B cell (primary cell): ENCODE measurements around the gene AMH. TPM values are rescaled to one million over a fixed set of nuclear protein-coding genes. Genes with fewer than 3 reads are reported as not detected.

ENCODE experiments used
- ATAC-seq: fragments of 200-7000 bp; cut with Tn5 transposase; one replicate; pipeline ENCODE4 v1.10.0; 2021; ENCODE audit warnings: low read depth, mild to moderate bottlenecking, moderate number of reproducible peaks, moderate library complexity
- CTCF ChIA-PET: fragments of 350-600 bp; sonication (Branson Sonifier 250); formaldehyde crosslinking; loops from one replicate; lab custom pipeline; 2021; ENCODE audit warnings: antibody characterized with exemption, inconsistent platforms; lab: Charles Lee
- POLR2A ChIA-PET: fragments of 350-600 bp; sonication (Branson Sonifier 250); formaldehyde crosslinking; loops from one replicate; lab custom pipeline; 2021; ENCODE audit warnings: antibody characterized with exemption; lab: Charles Lee
- DNase-seq: peaks from one replicate; pipeline ENCODE4 v3.0.0; 2013
- H2AFZ ChIP-seq: 2 replicates; pipeline ENCODE4 v1.6.1; 2012; ENCODE audit warnings: mild to moderate bottlenecking, low read depth, low read length; ENCODE audit not compliant: insufficient read depth, poor library complexity, severe bottlenecking
- H3K27ac ChIP-seq, 2 donors: 1 replicate in 1 of 2; 2 replicates in 1 of 2; pipeline ENCODE4 v1.5.1; 2012 to 2013; ENCODE audit warnings: low read length in 2 of 2, mild to moderate bottlenecking in 2 of 2, moderate library complexity in 1 of 2
- H3K27me3 ChIP-seq, 4 experiments: fragments of 200-600 bp in 1 of 4; sonication (generic) in 1 of 4; replicated peaks in 1 of 4; 1 replicate in 2 of 4; 2 replicates in 2 of 4; pipeline versions ENCODE4 v1.6.1 to v1.7.0; 2013 to 2016; ENCODE audit warnings: low read length in 3 of 4, mild to moderate bottlenecking in 2 of 4, mixed read lengths in 1 of 4, moderate library complexity in 1 of 4; ENCODE audit not compliant: insufficient read depth in 4 of 4, control insufficient read depth in 3 of 4; ENCODE audit errors: control extremely low read depth in 1 of 4
- H3K36me3 ChIP-seq, 2 experiments: replicated peaks in 1 of 2; 1 replicate in 1 of 2; 2 replicates in 1 of 2; pipeline versions ENCODE4 v1.6.1 to v1.7.1; 2013; ENCODE audit warnings: low read length in 1 of 2; ENCODE audit not compliant: insufficient read depth in 2 of 2, control insufficient read depth in 1 of 2; ENCODE audit errors: control extremely low read depth in 1 of 2, extremely low read depth in 1 of 2
- H3K4me1 ChIP-seq, 2 donors: fragments of 200-600 bp in 1 of 2; sonication (generic) in 1 of 2; 1 replicate in 1 of 2; 2 replicates in 1 of 2; pipeline versions ENCODE4 v1.5.1 to v1.6.1; 2013 to 2017; ENCODE audit warnings: low read length in 2 of 2; ENCODE audit not compliant: control insufficient read depth in 2 of 2, insufficient read depth in 2 of 2
- H3K4me2 ChIP-seq: replicated peaks from 2 replicates; pipeline ENCODE3; 2012; ENCODE audit warnings: mild to moderate bottlenecking, low read depth, low read length; ENCODE audit not compliant: poor library complexity, severe bottlenecking
- H3K4me3 ChIP-seq, 5 experiments: fragments of 200-600 bp in 1 of 5; sonication (generic) in 1 of 5; 1 replicate in 3 of 5; 2 replicates in 2 of 5; pipeline versions ENCODE4 v1.5.1 to v1.7.0; 2011 to 2016; ENCODE audit warnings: low read length in 4 of 5, mild to moderate bottlenecking in 4 of 5, low read depth in 2 of 5, control low read depth in 1 of 5, moderate library complexity in 1 of 5; ENCODE audit not compliant: insufficient read depth in 1 of 5; ENCODE audit errors: control extremely low read depth in 1 of 5, extremely low read depth in 1 of 5
- H3K79me2 ChIP-seq: fragments of 200-600 bp; sonication (generic); one replicate; pipeline ENCODE4 v1.6.0; 2016; ENCODE audit warnings: low read length; ENCODE audit not compliant: control insufficient read depth, insufficient read depth
- H3K9ac ChIP-seq: fragments of 200-600 bp; sonication (generic); 2 replicates; pipeline ENCODE4 v1.6.1; 2017; ENCODE audit warnings: mild to moderate bottlenecking, low read length, moderate library complexity
- H3K9me3 ChIP-seq, 3 donors: one replicate each; pipeline versions ENCODE4 v1.6.1 to v1.7.1; 2013; ENCODE audit warnings: low read length in 2 of 3; ENCODE audit not compliant: control insufficient read depth in 2 of 3, insufficient read depth in 1 of 3; ENCODE audit errors: control extremely low read depth in 1 of 3
- H4K20me1 ChIP-seq: 2 replicates; pipeline ENCODE4 v1.6.0; 2012; ENCODE audit warnings: mild to moderate bottlenecking, low read length; ENCODE audit not compliant: insufficient read depth, control insufficient read depth, poor library complexity, severe bottlenecking
- H3K27ac Mint-ChIP-seq: one replicate; pipeline ENCODE4 v1.8.0; 2021; ENCODE audit warnings: mixed read lengths
- H3K27me3 Mint-ChIP-seq: one replicate; pipeline ENCODE4 v1.8.0; 2021; ENCODE audit warnings: mixed read lengths
- H3K4me1 Mint-ChIP-seq: one replicate; pipeline ENCODE4 v1.8.0; 2021; ENCODE audit warnings: mixed read lengths
- H3K4me3 Mint-ChIP-seq: one replicate; pipeline ENCODE4 v1.8.0; 2021; ENCODE audit warnings: mixed read lengths
- H3K9me3 Mint-ChIP-seq: one replicate; pipeline ENCODE4 v1.8.0; 2022; ENCODE audit warnings: mixed read lengths; ENCODE audit not compliant: insufficient read depth
- EZH2 ChIP-seq: IDR thresholded peaks from 2 replicates; pipeline ENCODE4 v1.6.1; 2012; ENCODE audit warnings: borderline replicate concordance, low read depth, mild to moderate bottlenecking, moderate library complexity, low read length; ENCODE audit not compliant: insufficient read depth, poor library complexity, severe bottlenecking
- WGBS: methylation state at CpG from one replicate; pipeline ENCODE4 v1.1.5; 2013; ENCODE audit warnings: missing lambda C conversion rate; ENCODE audit not compliant: insufficient coverage; 5-methylcytosine and 5-hydroxymethylcytosine counted together
- intact Hi-C: fragments of 100-400 bp; cut with micrococcal nuclease; formaldehyde crosslinking; loops from one replicate; pipeline ENCODE4 v1.10.0; 2022
- polyA plus RNA-seq: library from polyadenylated mRNA; depleted of rRNA; stranded (reverse); fragments of >200 nt; gene quantifications from 2 replicates; pipeline ENCODE4 v1.2.3, GENCODE V29; 2012
- total RNA-seq, 2 donors: library from RNA; stranded (reverse); fragments of 120-200 nt in 1 of 2; gene quantifications; 1 replicate in 1 of 2; 2 replicates in 1 of 2; pipeline versions ENCODE4 v1.2.3 to v1.2.4, GENCODE V29; 2013 to 2022
- TF ChIP-seq, protein P1 (sequence below): fragments of 200-600 bp; IDR thresholded peaks from one replicate; pipeline ENCODE4 v1.8.0; 2022; ENCODE audit warnings: antibody characterized with exemption, mild to moderate bottlenecking

AMH gene
- total and polyA plus RNA-seq, 2 donors (not counting 1 experiment from before 2014, with no cell fraction given) = 1.5 to 4.5 TPM

DNA sequence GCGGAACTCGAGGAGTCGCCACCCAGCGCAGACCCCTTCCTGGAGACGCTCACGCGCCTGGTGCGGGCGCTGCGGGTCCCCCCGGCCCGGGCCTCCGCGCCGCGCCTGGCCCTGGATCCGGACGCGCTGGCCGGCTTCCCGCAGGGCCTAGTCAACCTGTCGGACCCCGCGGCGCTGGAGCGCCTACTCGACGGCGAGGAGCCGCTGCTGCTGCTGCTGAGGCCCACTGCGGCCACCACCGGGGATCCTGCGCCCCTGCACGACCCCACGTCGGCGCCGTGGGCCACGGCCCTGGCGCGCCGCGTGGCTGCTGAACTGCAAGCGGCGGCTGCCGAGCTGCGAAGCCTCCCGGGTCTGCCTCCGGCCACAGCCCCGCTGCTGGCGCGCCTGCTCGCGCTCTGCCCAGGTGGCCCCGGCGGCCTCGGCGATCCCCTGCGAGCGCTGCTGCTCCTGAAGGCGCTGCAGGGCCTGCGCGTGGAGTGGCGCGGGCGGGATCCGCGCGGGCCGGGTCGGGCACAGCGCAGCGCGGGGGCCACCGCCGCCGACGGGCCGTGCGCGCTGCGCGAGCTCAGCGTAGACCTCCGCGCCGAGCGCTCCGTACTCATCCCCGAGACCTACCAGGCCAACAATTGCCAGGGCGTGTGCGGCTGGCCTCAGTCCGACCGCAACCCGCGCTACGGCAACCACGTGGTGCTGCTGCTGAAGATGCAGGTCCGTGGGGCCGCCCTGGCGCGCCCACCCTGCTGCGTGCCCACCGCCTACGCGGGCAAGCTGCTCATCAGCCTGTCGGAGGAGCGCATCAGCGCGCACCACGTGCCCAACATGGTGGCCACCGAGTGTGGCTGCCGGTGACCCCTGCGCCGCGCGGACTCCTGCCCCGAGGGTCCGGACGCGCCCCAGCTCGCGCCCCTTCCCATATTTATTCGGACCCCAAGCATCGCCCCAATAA is 2.3 kb downstream of the AMH start:
- peak overlapping the region; percentile 86 for H2AFZ ChIP-seq
- peak overlapping the region in 4 of 5 experiments; percentile 44 to 70 (median 58) for H3K4me3 ChIP-seq
- POLR2A ChIA-PET = interaction anchor here (0.6 to 8.8 kb wide), 6 partner anchors 9 to 24 kb away, joined by 3 to 134 read pairs (median 4); partner anchors contain the start of gene PLEKHJ1
- DNase-seq (peak; percentile 64), ATAC-seq (peak; percentile 4)
- H3K9ac ChIP-seq = peak overlapping the region; percentile 72
- H3K36me3 ChIP-seq = peaks cover 0 to 22% of the 10 kb centered on the region in 2 experiments
- H3K27ac ChIP-seq = no peak overlapping the region
- Mint-ChIP-seq H3K4me3 (peak overlapping the region; percentile 88), H3K9me3 (no peaks in the 10 kb centered on the region), H3K4me1 (peaks cover 31% of the 10 kb centered on the region), H3K27me3 (no peaks in the 10 kb centered on the region), H3K27ac (peak overlapping the region; percentile 26)
- peaks cover 40 to 49% of the 10 kb centered on the region in 2 donors for H3K4me1 ChIP-seq
- CTCF ChIA-PET = interaction anchor here (0.9 to 6.3 kb wide), 6 partner anchors 11 to 95 kb away, joined by 3 to 63 read pairs (median 11); no protein-coding TSS in a partner anchor
- intact Hi-C loops = loop anchor here (2.0 to 5.0 kb wide), 2 partner anchors 15 to 36 kb away; partner anchors contain the start of genes PLEKHJ1 and SF3A2
- 9% methylated on average over 125 of the region's 125 CpGs for WGBS
- H3K4me2 ChIP-seq = peak overlapping the region; percentile 100
- TF ChIP-seq, protein P1, sequence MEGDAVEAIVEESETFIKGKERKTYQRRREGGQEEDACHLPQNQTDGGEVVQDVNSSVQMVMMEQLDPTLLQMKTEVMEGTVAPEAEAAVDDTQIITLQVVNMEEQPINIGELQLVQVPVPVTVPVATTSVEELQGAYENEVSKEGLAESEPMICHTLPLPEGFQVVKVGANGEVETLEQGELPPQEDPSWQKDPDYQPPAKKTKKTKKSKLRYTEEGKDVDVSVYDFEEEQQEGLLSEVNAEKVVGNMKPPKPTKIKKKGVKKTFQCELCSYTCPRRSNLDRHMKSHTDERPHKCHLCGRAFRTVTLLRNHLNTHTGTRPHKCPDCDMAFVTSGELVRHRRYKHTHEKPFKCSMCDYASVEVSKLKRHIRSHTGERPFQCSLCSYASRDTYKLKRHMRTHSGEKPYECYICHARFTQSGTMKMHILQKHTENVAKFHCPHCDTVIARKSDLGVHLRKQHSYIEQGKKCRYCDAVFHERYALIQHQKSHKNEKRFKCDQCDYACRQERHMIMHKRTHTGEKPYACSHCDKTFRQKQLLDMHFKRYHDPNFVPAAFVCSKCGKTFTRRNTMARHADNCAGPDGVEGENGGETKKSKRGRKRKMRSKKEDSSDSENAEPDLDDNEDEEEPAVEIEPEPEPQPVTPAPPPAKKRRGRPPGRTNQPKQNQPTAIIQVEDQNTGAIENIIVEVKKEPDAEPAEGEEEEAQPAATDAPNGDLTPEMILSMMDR = no peak
- no peak for TF ChIP-seq EZH2
- H3K9me3 ChIP-seq = peaks cover 0 to 15% (median 0%) of the 10 kb centered on the region in 3 donors
- peaks cover 51% of the 10 kb centered on the region for H4K20me1 ChIP-seq
- H3K79me2 ChIP-seq = peaks cover 8% of the 10 kb centered on the region
- H3K27me3 ChIP-seq = peaks cover 0 to 38% (median 14%) of the 10 kb centered on the region in 4 experiments
